GM18526 (cell line): ENCODE results near the gene NMNAT2.

Source experiments
- POLR2A ChIP-seq: IDR thresholded peaks from 3 replicates; pipeline ENCODE4 v1.6.1; 2011; ENCODE audit not compliant: insufficient read length; ENCODE audit errors: extremely low read depth

The NMNAT2 gene

GRCh38 chr1:183218971-183219615 lies 199.1 kb downstream of the NMNAT2 start:
- no peak for TF ChIP-seq POLR2A

GRCh38 chr1:183218027-183218618 lies 200.1 kb downstream of the NMNAT2 start:
- no peak for TF ChIP-seq POLR2A

GRCh38 chr1:183215936-183216335 lies 202.2 kb downstream of the NMNAT2 start:
- no peak for TF ChIP-seq POLR2A

- TF ChIP-seq POLR2A = no peak
Measured at GRCh38 chr1:183215076-183215720, 203.0 kb downstream of the NMNAT2 start.

GRCh38 chr1:183214021-183214970 lies 203.9 kb downstream of the NMNAT2 start:
- TF ChIP-seq POLR2A = no peak

GRCh38 chr1:183212870-183213269 lies 205.3 kb downstream of the NMNAT2 start:
- no peak for TF ChIP-seq POLR2A

GRCh38 chr1:183210681-183211080 lies 207.5 kb downstream of the NMNAT2 start:
- TF ChIP-seq POLR2A = no peak

- TF ChIP-seq POLR2A = no peak
Measured at GRCh38 chr1:183209533-183210158, 208.5 kb downstream of the NMNAT2 start.

- TF ChIP-seq POLR2A = no peak
Measured at GRCh38 chr1:183206538-183207122, 211.6 kb downstream of the NMNAT2 start.

GRCh38 chr1:183205196-183205781 lies 212.9 kb downstream of the NMNAT2 start:
- TF ChIP-seq POLR2A = no peak

- no peak for TF ChIP-seq POLR2A
Measured at GRCh38 chr1:183203094-183203493, 215.1 kb downstream of the NMNAT2 start.

- no peak for TF ChIP-seq POLR2A
Measured at GRCh38 chr1:183200451-183200850, 217.7 kb downstream of the NMNAT2 start.

GRCh38 chr1:183199304-183199703 lies 218.9 kb downstream of the NMNAT2 start:
- no peak for TF ChIP-seq POLR2A

- no peak for TF ChIP-seq POLR2A
Measured at GRCh38 chr1:183198463-183198862, 219.7 kb downstream of the NMNAT2 start.
